ENCODE measurements around the gene CBX2.

- TF ChIP-seq POLR2A (IDR thresholded peaks at IDR 0.05), result no peak
- no peak for TF ChIP-seq CTCF (IDR thresholded peaks at IDR 0.05)
Observed at GRCh38 chr17:79760197-79760906, 17.6 kb upstream of the CBX2 start.
